ENCODE measurements around the gene RPL6.

DNA sequence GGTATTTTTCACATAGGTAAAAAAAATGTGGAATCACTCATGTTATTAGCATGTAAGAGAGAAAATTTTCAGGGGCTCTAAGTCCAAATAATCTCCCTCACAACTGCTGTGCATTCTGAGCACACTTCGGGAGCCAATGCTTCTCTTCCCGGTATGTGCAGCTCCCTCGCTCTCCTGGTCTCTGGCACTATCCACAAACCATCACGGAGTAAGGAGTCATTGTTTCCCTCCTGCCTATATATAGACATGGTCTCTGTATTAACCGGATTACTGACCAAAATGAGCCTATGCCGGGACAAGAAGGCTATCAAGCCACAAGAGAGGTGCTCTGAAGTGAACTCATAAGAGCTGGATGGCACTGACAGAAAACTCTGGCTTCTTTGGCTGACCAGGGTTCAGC is 40.5 kb downstream of the RPL6 start:
- TF ChIP-seq, protein P1, sequence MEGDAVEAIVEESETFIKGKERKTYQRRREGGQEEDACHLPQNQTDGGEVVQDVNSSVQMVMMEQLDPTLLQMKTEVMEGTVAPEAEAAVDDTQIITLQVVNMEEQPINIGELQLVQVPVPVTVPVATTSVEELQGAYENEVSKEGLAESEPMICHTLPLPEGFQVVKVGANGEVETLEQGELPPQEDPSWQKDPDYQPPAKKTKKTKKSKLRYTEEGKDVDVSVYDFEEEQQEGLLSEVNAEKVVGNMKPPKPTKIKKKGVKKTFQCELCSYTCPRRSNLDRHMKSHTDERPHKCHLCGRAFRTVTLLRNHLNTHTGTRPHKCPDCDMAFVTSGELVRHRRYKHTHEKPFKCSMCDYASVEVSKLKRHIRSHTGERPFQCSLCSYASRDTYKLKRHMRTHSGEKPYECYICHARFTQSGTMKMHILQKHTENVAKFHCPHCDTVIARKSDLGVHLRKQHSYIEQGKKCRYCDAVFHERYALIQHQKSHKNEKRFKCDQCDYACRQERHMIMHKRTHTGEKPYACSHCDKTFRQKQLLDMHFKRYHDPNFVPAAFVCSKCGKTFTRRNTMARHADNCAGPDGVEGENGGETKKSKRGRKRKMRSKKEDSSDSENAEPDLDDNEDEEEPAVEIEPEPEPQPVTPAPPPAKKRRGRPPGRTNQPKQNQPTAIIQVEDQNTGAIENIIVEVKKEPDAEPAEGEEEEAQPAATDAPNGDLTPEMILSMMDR (conservative IDR thresholded peaks at IDR 0.05) = no peak
- TF ChIP-seq EZH2 (IDR thresholded peaks at IDR 0.05; ENCODE audit: low read depth) = no peak
